Liver (tissue), 9 donors: Measurements from ENCODE around the gene PRKN. TPM values are rescaled to one million over a fixed set of nuclear protein-coding genes. Genes with fewer than 3 reads are reported as not detected.
"Not testable (repeated sequence)": the region's sequence is repeated elsewhere in the genome, so short reads cannot be mapped to it uniquely, and the experiment has no call there.

Experiments
- DNase-seq: peaks from one replicate; pipeline ENCODE4 v3.0.0-alpha.2; 2017; ENCODE audit warnings: low spot score
- H3K27ac ChIP-seq, 2 donors: one replicate each; pipeline ENCODE4 v1.7.0; 2013; ENCODE audit warnings: inconsistent platforms in 2 of 2, low read length in 2 of 2, control low read depth in 1 of 2, low read depth in 1 of 2, mild to moderate bottlenecking in 1 of 2
- H3K27me3 ChIP-seq, 4 donors: one replicate each; pipeline versions ENCODE4 v1.6.1 to v1.7.0; 2013; ENCODE audit warnings: low read length in 3 of 4, inconsistent platforms in 1 of 4, mild to moderate bottlenecking in 1 of 4, moderate library complexity in 1 of 4; ENCODE audit not compliant: control insufficient read depth in 4 of 4, insufficient read depth in 4 of 4
- H3K36me3 ChIP-seq, 4 donors: one replicate each; pipeline versions ENCODE4 v1.6.1 to v1.7.0; 2013; ENCODE audit warnings: low read length in 3 of 4, mild to moderate bottlenecking in 3 of 4, low read depth in 1 of 4, moderate library complexity in 1 of 4; ENCODE audit not compliant: control insufficient read depth in 4 of 4, insufficient read depth in 3 of 4
- H3K4me1 ChIP-seq, 4 donors: one replicate each; pipeline versions ENCODE4 v1.6.1 to v1.7.0; 2013; ENCODE audit warnings: low read length in 3 of 4, mild to moderate bottlenecking in 3 of 4, moderate library complexity in 1 of 4; ENCODE audit not compliant: control insufficient read depth in 4 of 4, insufficient read depth in 4 of 4
- H3K4me3 ChIP-seq, 3 donors: one replicate each; pipeline versions ENCODE4 v1.6.1 to v1.7.0; 2013; ENCODE audit warnings: low read length in 3 of 3, control low read depth in 1 of 3, low read depth in 1 of 3, mild to moderate bottlenecking in 1 of 3
- H3K9ac ChIP-seq, 2 donors: one replicate each; pipeline ENCODE4 v1.7.0; 2013; ENCODE audit warnings: low read length in 2 of 2, mild to moderate bottlenecking in 2 of 2, moderate library complexity in 2 of 2, control low read depth in 1 of 2, low read depth in 1 of 2
- H3K9me3 ChIP-seq, 4 donors: one replicate each; pipeline versions ENCODE4 v1.6.1 to v1.7.0; 2013; ENCODE audit warnings: low read length in 3 of 4; ENCODE audit not compliant: control insufficient read depth in 4 of 4
- EGR1 ChIP-seq, 2 donors: IDR thresholded peaks; 2 replicates each; pipeline ENCODE4 v1.6.1; 2016 to 2018; ENCODE audit warnings: antibody characterized with exemption in 2 of 2, low read depth in 2 of 2
- FOXA2 ChIP-seq: IDR thresholded peaks from 2 replicates; pipeline ENCODE4 v1.6.1; 2016; ENCODE audit warnings: antibody characterized with exemption
- HNF4G ChIP-seq: IDR thresholded peaks from 2 replicates; pipeline ENCODE4 v1.6.1; 2016; ENCODE audit warnings: antibody characterized with exemption
- RAD21 ChIP-seq, 2 donors: IDR thresholded peaks; 2 replicates each; pipeline ENCODE4 v1.6.1; 2016; ENCODE audit warnings: antibody characterized with exemption in 2 of 2, mild to moderate bottlenecking in 2 of 2
- REST ChIP-seq: IDR thresholded peaks from 2 replicates; pipeline ENCODE4 v1.6.1; 2016; ENCODE audit warnings: antibody characterized with exemption, mild to moderate bottlenecking
- TAF1 ChIP-seq: conservative IDR thresholded peaks from 2 replicates; pipeline ENCODE4 v1.6.1; 2016; ENCODE audit warnings: antibody characterized with exemption, mild to moderate bottlenecking
- YY1 ChIP-seq: IDR thresholded peaks from 2 replicates; pipeline ENCODE4 v1.6.1; 2016; ENCODE audit warnings: antibody characterized with exemption, mild to moderate bottlenecking
- ZBTB33 ChIP-seq: IDR thresholded peaks from 2 replicates; pipeline ENCODE4 v1.6.1; 2016; ENCODE audit warnings: antibody characterized with exemption
- WGBS: extraction: QIAGEN DNeasy Blood & Tissue Kit; methylation state at CpG from one replicate; pipeline ENCODE4 v1.1.7; 2013; 5-methylcytosine and 5-hydroxymethylcytosine counted together
- polyA plus RNA-seq, 2 donors: library from polyadenylated mRNA; stranded (reverse) in 1 of 2; unstranded in 1 of 2; fragments of 200-250 nt in 1 of 2; fragments of >200 nt in 1 of 2; fragmentation: Nextera tagmentation in 1 of 2; extraction: Ambion mirVana in 1 of 2; gene quantifications; one replicate each; pipeline versions ENCODE4 v1.2.1 to v1.2.3, GENCODE V29; 2013 to 2015
- total RNA-seq, 2 donors: library from RNA; depleted of rRNA; stranded (reverse); fragments of >200 nt; gene quantifications; one replicate each; pipeline ENCODE4 v1.2.3, GENCODE V29; 2014
- donor health status: healthy.
- donor health status: healthy.
- donor health status: healthy.
- donor health status: healthy.
- donor health status: healthy.

PRKN gene
- total and polyA plus RNA-seq, 4 donors, result 0.47 to 4.1 (median 3.2) TPM

- TF ChIP-seq ZBTB33, result no peak
Measured at GRCh38 chr6:161869491-161869890, 858.1 kb downstream of the PRKN start (continued).

GRCh38 chr6:161866570-161866969 is 861.0 kb downstream of the PRKN start:
- H3K27me3 ChIP-seq, result no peaks in the 10 kb centered on the region
- TF ChIP-seq ZBTB33 (no peak), EGR1 (IDR thresholded peaks at IDR 0.05; ENCODE audit: low read depth in 2 of 2) (no peak), HNF4G (no peak), RAD21 (IDR thresholded peaks at IDR 0.05) (no peak), YY1 (no peak)
- H3K9me3 ChIP-seq, result no peaks in the 10 kb centered on the region
- H3K4me1 ChIP-seq, result peaks cover 0 to 3% (median 0%) of the 10 kb centered on the region in 4 donors
- no peak overlapping the region for H3K27ac ChIP-seq
- H3K9ac ChIP-seq, result no peak overlapping the region
- H3K4me3 ChIP-seq, result no peak overlapping the region
- DNase-seq, result no peak
- H3K36me3 ChIP-seq, result no peaks in the 10 kb centered on the region
- WGBS, result 88% methylated on average over 3 of the region's 3 CpGs

GRCh38 chr6:161861061-161861460 is 866.5 kb downstream of the PRKN start:
- not testable (repeated sequence) for DNase-seq, H3K27ac ChIP-seq, H3K4me1 ChIP-seq, H3K9ac ChIP-seq, H3K4me3 ChIP-seq, H3K36me3 ChIP-seq, H3K27me3 ChIP-seq, H3K9me3 ChIP-seq
- whole genome bisulfite sequencing, result 66% methylated on average over 2 of the region's 2 CpGs

- DNase-seq, result no peak
- Histone ChIP-seq H3K36me3 (no peaks in the 10 kb centered on the region), H3K4me1 (no peaks in the 10 kb centered on the region), H3K27me3 (no peaks in the 10 kb centered on the region), H3K9me3 (no peaks in the 10 kb centered on the region), H3K27ac (no peak overlapping the region), H3K9ac (no peak overlapping the region), H3K4me3 (no peak overlapping the region)
- TF ChIP-seq FOXA2 (no peak), TAF1 (no peak), REST (no peak)
- WGBS, result 94% methylated on average over 7 of the region's 7 CpGs
Measured at GRCh38 chr6:161853657-161854056, 873.9 kb downstream of the PRKN start.

- H3K9me3 ChIP-seq, H3K9ac ChIP-seq, H3K27me3 ChIP-seq, H3K4me1 ChIP-seq, H3K4me3 ChIP-seq, H3K27ac ChIP-seq, H3K36me3 ChIP-seq, DNase-seq: not testable (repeated sequence)
- 94% methylated on average over 12 of the region's 12 CpGs for WGBS
Measured at GRCh38 chr6:161851486-161851885, 876.1 kb downstream of the PRKN start.
